OCI-LY1 (cell line): ENCODE measurements around the gene SYT2.

Experiments used
- CTCF ChIP-seq: fragments of 200-600 bp; sonication (generic), shearing (Covaris generic); IDR thresholded peaks from 2 replicates; pipeline ENCODE4 v1.5.1; 2017; ENCODE audit warnings: mild to moderate bottlenecking, antibody characterized with exemption, low read length, moderate library complexity, mixed read lengths
- EZH2 ChIP-seq: fragments of 200-600 bp; sonication (generic), shearing (Covaris generic); IDR thresholded peaks from 2 replicates; pipeline ENCODE4 v1.8.0; 2017; ENCODE audit warnings: borderline replicate concordance, mixed run types, mild to moderate bottlenecking, antibody characterized with exemption, low read length, moderate library complexity, mixed read lengths

- TF ChIP-seq EZH2: no peak
- TF ChIP-seq CTCF: no peak
Measured at GRCh38 chr1:202590975-202591411, 119.3 kb downstream of the SYT2 start.
